Kidney (tissue), 14 donors: ENCODE data around the gene PHETA1. TPM values are rescaled to one million over a fixed set of nuclear protein-coding genes. Genes with fewer than 3 reads are reported as not detected.

Experiments used
- DNase-seq, 5 donors: peaks; one replicate each; pipeline ENCODE4 v3.0.0-alpha.2; 2013 to 2020
- FAIRE-seq: peaks from 2 replicates; lab custom pipeline; 2012; peaks lifted over from hg19 to GRCh38; lab: Jason Lieb, UNC
- H3K27ac ChIP-seq, 2 donors: one replicate each; pipeline ENCODE4 v1.7.0; 2013; ENCODE audit warnings: low read depth in 2 of 2, low read length in 2 of 2, inconsistent platforms in 1 of 2
- H3K27me3 ChIP-seq: one replicate; pipeline ENCODE4 v1.7.1; 2013; ENCODE audit warnings: low read length, inconsistent platforms; ENCODE audit not compliant: control insufficient read depth, insufficient read depth
- H3K36me3 ChIP-seq, 3 donors: one replicate each; pipeline versions ENCODE4 v1.7.0 to v1.7.1; 2013; ENCODE audit warnings: low read length in 3 of 3, control low read depth in 1 of 3, inconsistent platforms in 1 of 3; ENCODE audit not compliant: insufficient read depth in 3 of 3, control insufficient read depth in 2 of 3
- H3K4me1 ChIP-seq, 3 donors: one replicate each; pipeline versions ENCODE4 v1.7.0 to v1.7.1; 2013; ENCODE audit warnings: low read length in 3 of 3, inconsistent platforms in 1 of 3, low read depth in 1 of 3; ENCODE audit not compliant: control insufficient read depth in 2 of 3, insufficient read depth in 2 of 3
- H3K4me3 ChIP-seq, 3 donors: one replicate each; pipeline versions ENCODE4 v1.7.0 to v1.8.1; 2013; ENCODE audit warnings: low read length in 3 of 3, control low read depth in 1 of 3, inconsistent platforms in 1 of 3
- H3K9ac ChIP-seq, 3 donors: one replicate each; pipeline versions ENCODE4 v1.7.0 to v1.7.1; 2013; ENCODE audit warnings: low read length in 3 of 3, control low read depth in 1 of 3, inconsistent platforms in 1 of 3
- H3K9me3 ChIP-seq, 3 donors: one replicate each; pipeline versions ENCODE4 v1.7.0 to v1.7.1; 2013; ENCODE audit warnings: low read length in 3 of 3, control low read depth in 1 of 3, inconsistent platforms in 1 of 3; ENCODE audit not compliant: control insufficient read depth in 2 of 3, insufficient read depth in 1 of 3
- CTCF ChIP-seq: IDR thresholded peaks from 3 replicates; pipeline ENCODE4 v1.5.1; 2012; ENCODE audit warnings: mild to moderate bottlenecking, moderate library complexity, borderline replicate concordance; ENCODE audit not compliant: insufficient read depth; ENCODE audit errors: extremely low read depth
- intact Hi-C: fragments of 100-400 bp; cut with DNase I; formaldehyde crosslinking; loops from one replicate; pipeline ENCODE4 v1.11.1; 2022
- polyA plus RNA-seq: library from polyadenylated mRNA; stranded (reverse); fragments of 350-450 nt; fragmentation: Illumina TruSeq; extraction: RNeasy Lipid Tissue Mini Kit (QIAGEN cat#74804); gene quantifications from one replicate; pipeline ENCODE4 v1.2.3, GENCODE V29; 2014; ENCODE audit warnings: low read depth, low replicate concordance; ENCODE audit not compliant: insufficient read depth
- total RNA-seq: library from RNA; stranded (reverse); fragmentation: NEBNext Ultra II Directional; extraction: Animal tissue kit (Norgen Biotek cat#: 25700); gene quantifications from one replicate; pipeline ENCODE4 v1.2.1, GENCODE V29; 2021
- donor health status: control.
- donor health status: control.
- donor health status: control.
- donor health status: control.
- donor health status: control.
- donor health status: DM: yes; HTN: yes; CAD: no.
- donor health status: Normal renal cell carcinoma (clear cell type).

Gene PHETA1
- total and polyA plus RNA-seq, 2 donors from 2014 or later, result 6.3 to 19.0 TPM

- Histone ChIP-seq H3K27me3 (no peaks in the 10 kb centered on the region), H3K4me1 (peaks cover 0 to 5% (median 0%) of the 10 kb centered on the region in 3 donors), H3K36me3 (no peaks in the 10 kb centered on the region), H3K9ac (no peak overlapping the region), H3K9me3 (no peaks in the 10 kb centered on the region), H3K27ac (no peak overlapping the region), H3K4me3 (no peak overlapping the region)
- FAIRE-seq, result no peak
- DNase-seq, result no peak
- no peak for TF ChIP-seq CTCF
- intact Hi-C loops, result no loop called here
Observed at GRCh38 chr12:111394480-111394879, 25.6 kb upstream of the PHETA1 start.

DNA sequence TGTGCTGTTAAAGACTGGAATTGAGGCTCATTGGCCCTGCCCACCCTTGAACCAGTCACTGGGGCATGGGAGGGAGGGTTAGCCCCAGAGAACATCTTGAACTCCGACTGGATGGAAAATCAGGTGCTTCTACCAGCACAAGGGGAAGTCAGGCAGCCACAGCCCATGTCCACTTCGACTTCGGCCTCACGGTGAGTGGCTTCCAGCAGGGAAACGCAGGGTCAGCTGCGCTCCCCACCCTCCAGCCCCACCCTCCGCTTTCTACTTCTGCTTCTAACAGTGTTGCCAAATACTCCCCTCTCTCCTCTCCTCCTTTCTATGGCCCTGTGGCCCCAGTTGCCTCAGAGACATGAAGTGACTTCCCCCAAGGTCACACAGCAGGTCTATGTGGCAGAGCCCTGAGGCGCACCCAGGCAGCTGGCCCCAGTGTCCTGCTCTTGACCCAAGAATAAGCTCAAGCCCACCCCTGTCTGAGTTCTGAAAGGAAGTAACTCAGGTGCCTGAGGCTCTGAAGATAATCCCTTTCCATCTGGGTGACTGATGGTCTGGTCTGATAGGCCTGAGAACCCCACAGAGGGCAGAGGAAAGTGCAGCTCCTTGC is 24.9 kb upstream of the PHETA1 start:
- Histone ChIP-seq H3K36me3 (no peaks in the 10 kb centered on the region), H3K27me3 (no peaks in the 10 kb centered on the region), H3K4me1 (peaks cover 0 to 3% (median 0%) of the 10 kb centered on the region in 3 donors), H3K9me3 (no peaks in the 10 kb centered on the region), H3K9ac (no peak overlapping the region), H3K4me3 (no peak overlapping the region), H3K27ac (no peak overlapping the region)
- DNase-seq (no peak), FAIRE-seq (no peak)
- intact Hi-C loops, result no loop called here
- no peak for TF ChIP-seq CTCF

- no peak for DNase-seq
- Histone ChIP-seq H3K9ac (no peak overlapping the region), H3K4me3 (no peak overlapping the region), H3K4me1 (no peaks in the 10 kb centered on the region), H3K36me3 (no peaks in the 10 kb centered on the region), H3K27me3 (no peaks in the 10 kb centered on the region), H3K9me3 (no peaks in the 10 kb centered on the region), H3K27ac (no peak overlapping the region)
- no peak for FAIRE-seq
- TF ChIP-seq CTCF, result no peak
- intact Hi-C loops, result no loop called here
Observed at GRCh38 chr12:111390910-111391309, 22.0 kb upstream of the PHETA1 start.

GRCh38 chr12:111389635-111390034 is 20.7 kb upstream of the PHETA1 start:
- FAIRE-seq (no peak), DNase-seq (no peak)
- no peaks in the 10 kb centered on the region for H3K4me1 ChIP-seq
- TF ChIP-seq CTCF, result no peak
- no peak overlapping the region for H3K9ac ChIP-seq
- no peaks in the 10 kb centered on the region for H3K27me3 ChIP-seq
- H3K9me3 ChIP-seq, result no peaks in the 10 kb centered on the region
- intact Hi-C loops, result no loop called here
- no peak overlapping the region for H3K4me3 ChIP-seq
- no peak overlapping the region for H3K27ac ChIP-seq
- H3K36me3 ChIP-seq, result no peaks in the 10 kb centered on the region
